Ishikawa (cell line): ENCODE measurements around the gene EVA1A.

Experiments used
- CEBPB ChIP-seq: IDR thresholded peaks from 2 replicates; pipeline ENCODE4 v1.6.1; 2012
- CREB1 ChIP-seq: IDR thresholded peaks from 2 replicates; pipeline ENCODE4 v1.6.1; 2012; ENCODE audit warnings: low read depth
- EGR1 ChIP-seq: IDR thresholded peaks from 2 replicates; pipeline ENCODE4 v1.6.1; 2012
- EP300 ChIP-seq: IDR thresholded peaks from 2 replicates; pipeline ENCODE4 v1.6.1; 2012; ENCODE audit warnings: borderline replicate concordance
- FOXM1 ChIP-seq: IDR thresholded peaks from 2 replicates; pipeline ENCODE4 v1.6.1; 2012; ENCODE audit warnings: low read depth, borderline replicate concordance
- MAX ChIP-seq: IDR thresholded peaks from 2 replicates; pipeline ENCODE4 v1.6.1; 2012
- NFIC ChIP-seq: IDR thresholded peaks from 2 replicates; pipeline ENCODE4 v1.6.1; 2012
- RAD21 ChIP-seq: IDR thresholded peaks from 2 replicates; pipeline ENCODE4 v1.6.1; 2012; ENCODE audit warnings: low read depth
- REST ChIP-seq: IDR thresholded peaks from 2 replicates; pipeline ENCODE4 v1.6.1; 2012; ENCODE audit warnings: low read depth, mild to moderate bottlenecking
- TCF12 ChIP-seq: IDR thresholded peaks from 2 replicates; pipeline ENCODE4 v1.6.1; 2012; ENCODE audit warnings: low read depth
- TEAD4 ChIP-seq: IDR thresholded peaks from 2 replicates; pipeline ENCODE4 v1.6.1; 2012
- YY1 ChIP-seq: IDR thresholded peaks from 2 replicates; pipeline ENCODE4 v1.6.1; 2012; ENCODE audit warnings: low read depth
- ZBTB7A ChIP-seq: IDR thresholded peaks from 2 replicates; pipeline ENCODE4 v1.6.1; 2012; ENCODE audit warnings: low read depth

EVA1A gene

GRCh38 chr2:75453384-75454240 is 107.1 kb downstream of the EVA1A start:
- TF ChIP-seq EGR1 (no peak), YY1 (no peak), ZBTB7A (no peak), CREB1 (no peak), TEAD4 (no peak)

- TF ChIP-seq MAX = no peak
- no peak for TF ChIP-seq RAD21
- no peak for TF ChIP-seq FOXM1
- TF ChIP-seq CEBPB = no peak
- TF ChIP-seq EP300 = no peak
- no peak for TF ChIP-seq EGR1
- no peak for TF ChIP-seq TCF12
- no peak for TF ChIP-seq REST
- no peak for TF ChIP-seq TEAD4
- no peak for TF ChIP-seq ZBTB7A
Observed at GRCh38 chr2:75450068-75450467, 110.7 kb downstream of the EVA1A start.

GRCh38 chr2:75447176-75447575 is 113.6 kb downstream of the EVA1A start:
- TF ChIP-seq NFIC (no peak), CREB1 (no peak), YY1 (no peak), TCF12 (no peak), REST (no peak), EP300 (no peak), TEAD4 (no peak), EGR1 (no peak)
